Measurements from ENCODE around the gene SLC37A1.
A peak's percentile ranks its signal among the peaks of the same experiment; 100 is the strongest.

SLC37A1 gene

GRCh38 chr21:42508371-42508770 is 5.3 kb upstream of the SLC37A1 start:
- DNase-seq = no peak

GRCh38 chr21:42509244-42509643 is 4.4 kb upstream of the SLC37A1 start:
- DNase-seq = no peak

GRCh38 chr21:42512346-42513034 is 1.2 kb upstream of the SLC37A1 start:
- no peak for DNase-seq

GRCh38 chr21:42513985-42514882 is 582 bp downstream of the SLC37A1 start:
- peak; percentile 43 to 52 (median 48) for DNase-seq

- no peak for DNase-seq
Observed at GRCh38 chr21:42514883-42515228, 1.2 kb downstream of the SLC37A1 start.

- DNase-seq = no peak
Observed at GRCh38 chr21:42515708-42516502, 2.3 kb downstream of the SLC37A1 start.

- DNase-seq = no peak
Observed at GRCh38 chr21:42518215-42518614, 4.6 kb downstream of the SLC37A1 start.

- no peak for DNase-seq
Observed at GRCh38 chr21:42518626-42519025, 5.0 kb downstream of the SLC37A1 start.

GRCh38 chr21:42520628-42521253 is 7.1 kb downstream of the SLC37A1 start:
- no peak for DNase-seq

- no peak for DNase-seq
Observed at GRCh38 chr21:42521384-42521783, 7.7 kb downstream of the SLC37A1 start.

- no peak for DNase-seq
Observed at GRCh38 chr21:42521805-42522204, 8.2 kb downstream of the SLC37A1 start.

- DNase-seq = no peak
Observed at GRCh38 chr21:42522271-42522670, 8.6 kb downstream of the SLC37A1 start.

- DNase-seq = no peak
Observed at GRCh38 chr21:42522771-42523170, 9.1 kb downstream of the SLC37A1 start.

- DNase-seq = no peak
Observed at GRCh38 chr21:42523211-42523610, 9.6 kb downstream of the SLC37A1 start.

- DNase-seq = no peak
Observed at GRCh38 chr21:42523941-42524340, 10.3 kb downstream of the SLC37A1 start.

GRCh38 chr21:42524341-42525028 is 10.8 kb downstream of the SLC37A1 start:
- peak in 2 of 6 experiments; percentile 7 to 30 for DNase-seq

GRCh38 chr21:42525029-42525581 is 11.5 kb downstream of the SLC37A1 start:
- DNase-seq = no peak

- no peak for DNase-seq
Observed at GRCh38 chr21:42525676-42526378, 12.2 kb downstream of the SLC37A1 start.

- no peak for DNase-seq
Observed at GRCh38 chr21:42526379-42526727, 12.7 kb downstream of the SLC37A1 start.

- DNase-seq = no peak
Observed at GRCh38 chr21:42527127-42527488, 13.5 kb downstream of the SLC37A1 start.

- peak; percentile 39 to 84 (median 69) for DNase-seq
Observed at GRCh38 chr21:42527489-42528158, 14.0 kb downstream of the SLC37A1 start.
